NCI-H1930 (cell line): ENCODE results near the gene GLRX2.

Experiments
- DNase-seq, 2 experiments: peaks; one replicate each; lab custom pipeline; 2025; lab: John Stamatoyannopoulos, UW

The GLRX2 gene

DNA sequence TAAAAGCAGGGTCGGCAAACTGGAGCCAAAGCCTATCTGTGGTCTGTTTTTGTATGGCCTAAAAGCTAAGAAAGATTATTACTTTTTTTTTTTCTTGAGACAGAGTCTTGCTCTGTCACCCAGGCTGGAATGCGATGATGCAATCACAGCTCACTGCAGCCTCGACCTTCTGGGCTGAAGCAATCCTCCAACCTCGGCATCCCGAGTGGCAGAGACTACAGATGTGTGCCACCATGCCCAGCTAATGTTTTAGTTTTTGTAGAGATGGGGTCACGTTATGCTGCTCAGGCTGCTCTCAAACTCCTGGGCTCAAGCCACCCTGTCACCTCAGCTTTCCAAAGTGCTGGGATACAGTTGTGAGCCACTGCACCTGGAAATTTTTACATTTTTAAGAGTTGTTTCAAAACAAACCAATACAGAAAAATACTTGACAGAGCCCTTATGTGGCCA lies 6.5 kb upstream of the GLRX2 start:
- DNase-seq = no peak

DNA sequence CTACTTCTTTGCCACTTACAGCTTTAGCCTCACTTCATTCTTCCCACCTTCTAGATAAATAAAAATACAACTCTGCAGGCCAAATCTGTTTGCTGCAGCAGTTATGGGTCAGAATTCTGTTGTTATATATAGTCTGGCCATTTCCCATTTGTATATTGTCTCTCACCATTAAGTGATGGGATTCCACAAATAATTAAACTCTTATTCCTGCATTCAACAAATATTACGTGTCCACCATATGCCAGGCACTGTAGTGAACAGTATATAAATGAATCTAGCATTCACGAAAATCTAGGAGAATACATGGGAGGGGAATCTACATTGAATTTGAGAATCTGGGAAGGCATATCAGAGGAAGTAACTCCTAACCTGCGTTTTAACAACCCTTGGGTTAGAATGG lies 5.7 kb upstream of the GLRX2 start:
- no peak for DNase-seq

DNA sequence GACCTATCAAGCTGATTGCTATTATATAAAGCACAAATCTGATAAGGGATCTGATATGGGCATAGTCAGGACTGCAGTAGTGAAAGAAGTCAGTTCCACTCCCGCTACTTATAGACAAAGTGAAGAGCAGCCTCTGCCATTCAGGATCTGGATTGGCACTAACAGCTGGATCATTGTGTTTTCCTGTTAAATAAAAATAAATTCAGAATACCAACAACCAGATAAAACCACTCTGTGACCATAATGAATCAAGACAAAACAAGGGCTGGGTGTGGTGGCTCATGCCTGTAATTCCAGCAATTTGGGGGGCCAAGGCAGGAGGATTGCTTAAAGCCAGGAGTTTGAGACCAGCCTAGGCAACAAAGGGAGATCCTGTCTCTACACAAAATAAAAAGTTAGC lies 5.0 kb upstream of the GLRX2 start:
- DNase-seq = no peak

DNA sequence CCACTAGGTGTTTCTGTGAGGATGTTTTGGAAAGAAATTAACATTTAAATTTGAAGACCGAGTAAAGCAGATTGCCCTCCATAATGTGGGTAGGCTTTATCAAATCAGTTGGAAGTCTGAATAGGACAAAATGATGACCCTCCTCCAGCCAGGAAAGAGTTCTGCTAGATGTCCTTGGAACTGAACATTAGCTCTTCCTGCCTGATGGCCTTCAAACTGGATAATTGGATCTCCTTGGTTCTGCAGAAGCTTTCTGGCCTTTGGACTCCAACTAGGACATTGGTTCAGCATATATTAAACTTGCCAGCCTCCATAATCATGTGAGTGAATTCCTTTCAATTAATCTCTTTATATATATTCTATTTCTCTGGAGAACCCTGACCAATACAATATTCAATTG lies 4.4 kb upstream of the GLRX2 start:
- DNase-seq = no peak

DNA sequence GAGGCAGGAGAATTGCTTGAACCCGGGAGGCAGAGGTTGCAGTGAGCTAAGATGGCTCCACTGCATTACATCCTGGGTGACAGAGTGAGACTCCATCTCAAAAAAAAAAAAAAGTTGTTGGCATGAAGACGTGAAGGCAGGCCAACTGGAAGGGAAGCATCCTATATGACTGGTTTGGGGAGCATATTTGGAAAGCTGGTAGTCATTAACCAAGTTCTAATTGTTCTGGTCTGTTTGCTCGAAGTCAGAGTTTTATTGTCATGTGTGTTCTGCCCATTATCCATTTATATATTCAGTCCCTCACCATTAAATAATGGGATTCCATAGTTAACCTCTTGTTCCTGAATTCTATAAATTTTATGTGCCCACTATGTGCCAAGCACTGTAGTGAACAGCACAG lies 3.3 kb upstream of the GLRX2 start:
- DNase-seq = no peak

DNA sequence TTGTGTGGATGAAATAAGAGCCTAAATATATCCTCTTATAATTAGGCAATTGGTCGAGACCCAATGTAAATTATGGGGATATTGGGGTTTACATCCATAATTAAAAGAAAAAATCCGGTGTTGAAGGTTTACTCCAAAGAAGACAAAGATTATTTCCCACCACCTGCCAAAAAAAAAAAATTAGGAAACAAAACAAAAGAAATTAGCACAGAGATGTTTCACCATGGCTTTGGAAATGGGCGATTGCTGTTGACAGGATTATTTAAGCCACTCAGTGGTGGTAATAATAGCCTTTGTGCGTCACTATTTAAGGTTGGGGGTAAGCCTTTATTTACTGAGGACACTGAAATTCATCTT lies 585 bp upstream of the GLRX2 start:
- no peak for DNase-seq

DNA sequence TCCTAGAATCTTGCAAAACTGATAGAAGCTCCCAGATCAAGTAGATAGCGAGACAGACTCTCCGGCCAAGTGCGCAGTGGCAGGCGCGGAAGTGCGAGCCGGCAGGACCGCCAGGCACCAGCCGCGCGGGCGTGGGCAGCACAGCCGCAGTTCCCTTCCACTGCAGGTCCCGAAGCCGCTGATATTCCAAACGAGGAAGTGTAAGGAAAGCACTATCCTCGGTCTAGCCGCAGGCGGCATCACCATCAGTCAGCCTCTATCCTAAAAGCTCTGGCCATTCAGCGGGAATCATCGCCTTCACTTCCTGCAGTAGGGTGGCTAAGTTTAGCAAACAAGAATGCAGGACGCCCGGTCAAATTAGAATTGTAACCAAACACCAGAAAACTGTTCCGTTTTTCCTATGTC lies 710 bp downstream of the GLRX2 start:
- DNase-seq = no peak

DNA sequence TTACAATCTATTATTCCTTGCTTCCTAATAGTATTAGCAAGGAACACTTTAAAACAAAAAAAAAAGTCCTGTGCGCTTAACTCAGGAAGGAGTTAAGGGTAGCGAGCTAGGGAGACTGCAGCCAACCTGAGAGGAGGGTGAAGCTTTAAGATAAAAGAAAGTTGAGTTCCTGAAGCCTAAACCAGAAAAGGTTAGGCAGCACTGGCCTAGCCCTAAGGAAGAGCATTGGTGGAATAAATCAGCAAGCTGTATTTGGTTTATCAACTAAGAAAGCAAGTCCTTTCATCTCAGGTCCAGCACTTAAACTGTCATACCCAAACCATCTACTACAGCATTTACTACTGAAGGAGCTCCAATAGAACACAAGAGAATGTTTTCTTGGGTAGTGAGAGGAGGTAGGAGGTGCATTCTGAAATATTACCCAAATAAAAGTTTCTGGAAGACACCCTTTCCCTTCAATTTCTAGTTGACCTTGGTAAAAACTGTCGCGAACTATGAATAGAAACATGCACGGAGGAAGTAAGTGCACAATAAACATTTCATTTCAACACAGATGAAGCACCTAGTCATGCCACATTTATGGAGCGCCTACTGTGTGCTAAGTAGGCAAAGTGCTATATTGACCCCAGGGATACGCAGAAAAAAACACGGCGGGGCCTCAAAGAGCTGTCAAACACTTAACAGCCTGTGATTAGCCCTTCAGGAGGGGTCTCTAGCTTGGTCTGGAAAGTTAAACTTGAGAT lies 1.3 kb downstream of the GLRX2 start:
- no peak for DNase-seq

DNA sequence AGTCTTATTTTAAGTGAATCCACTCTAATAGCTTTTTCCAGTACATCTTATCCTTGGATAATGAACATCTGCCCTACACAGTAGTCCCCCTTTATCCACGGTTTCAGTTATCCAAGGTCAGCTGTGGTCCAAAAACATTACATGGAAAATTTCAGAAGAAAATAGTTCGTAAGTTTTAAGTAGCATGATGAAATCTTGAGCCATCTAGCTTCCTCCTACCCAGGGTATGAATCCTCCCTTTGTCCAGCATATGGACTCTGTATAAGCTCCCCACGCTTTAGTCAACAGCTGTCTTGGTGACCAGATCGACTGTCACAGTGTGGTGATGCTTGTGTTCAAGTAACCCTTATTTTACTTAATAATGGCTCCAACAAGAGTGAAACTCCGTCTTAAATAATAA lies 2.6 kb downstream of the GLRX2 start:
- no peak for DNase-seq

DNA sequence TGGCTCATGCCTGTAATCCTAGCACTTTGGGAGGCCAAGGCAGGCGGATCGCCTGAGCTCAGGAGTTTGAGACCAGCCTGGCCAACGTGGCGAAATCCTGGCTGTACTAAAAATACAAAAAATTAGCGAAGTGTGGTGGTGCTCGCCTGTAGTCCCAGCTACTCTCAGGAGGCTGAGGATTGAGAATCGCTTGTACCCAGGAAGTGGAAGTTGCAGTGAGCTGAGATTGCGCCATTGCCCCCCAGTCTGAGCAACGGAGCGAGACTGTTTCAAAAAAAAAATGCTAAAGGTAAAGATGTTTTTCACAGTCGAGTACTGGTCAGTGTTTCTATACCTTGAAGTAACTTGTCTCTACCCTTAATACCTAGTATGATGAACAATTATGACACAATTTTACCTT lies 11.1 kb downstream of the GLRX2 start:
- DNase-seq = no peak

DNA sequence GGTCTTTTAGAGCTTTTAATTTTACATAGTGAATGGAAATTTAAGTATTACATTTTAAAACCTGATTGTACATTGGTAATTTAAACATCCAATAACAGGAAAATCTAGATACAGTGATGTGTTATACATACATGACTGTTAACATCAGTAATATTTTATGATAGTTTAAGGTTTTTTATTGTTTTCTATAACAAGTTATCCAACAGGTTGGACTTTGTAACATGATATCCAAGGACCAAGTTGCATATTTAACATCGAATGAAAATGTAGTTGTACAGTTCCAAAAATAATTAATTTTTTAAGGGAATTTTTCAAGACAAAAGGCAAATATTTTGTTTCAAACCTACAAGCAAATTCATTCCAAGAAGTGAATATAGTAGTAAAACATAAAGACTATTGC lies 14.3 kb downstream of the GLRX2 start:
- no peak for DNase-seq

DNA sequence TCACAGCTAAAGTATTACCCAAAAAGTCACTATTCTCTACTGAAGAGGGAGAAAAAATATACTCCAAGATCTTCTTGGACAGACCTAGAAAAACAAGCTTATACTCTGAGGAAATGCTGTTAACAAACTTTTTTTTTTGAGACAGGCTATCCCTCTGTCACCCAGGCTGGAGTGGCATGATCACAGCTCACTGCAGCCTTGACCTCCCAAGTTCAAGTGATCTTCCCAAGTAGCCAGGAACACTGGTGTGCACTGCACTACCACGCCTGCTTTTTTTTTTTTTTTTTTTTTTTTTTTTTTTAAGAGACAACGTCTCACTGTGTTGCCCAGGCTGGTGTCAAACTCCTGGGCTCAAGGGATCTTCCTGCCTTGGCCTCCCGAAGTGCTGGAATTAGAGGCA lies 17.3 kb downstream of the GLRX2 start:
- DNase-seq = no peak

DNA sequence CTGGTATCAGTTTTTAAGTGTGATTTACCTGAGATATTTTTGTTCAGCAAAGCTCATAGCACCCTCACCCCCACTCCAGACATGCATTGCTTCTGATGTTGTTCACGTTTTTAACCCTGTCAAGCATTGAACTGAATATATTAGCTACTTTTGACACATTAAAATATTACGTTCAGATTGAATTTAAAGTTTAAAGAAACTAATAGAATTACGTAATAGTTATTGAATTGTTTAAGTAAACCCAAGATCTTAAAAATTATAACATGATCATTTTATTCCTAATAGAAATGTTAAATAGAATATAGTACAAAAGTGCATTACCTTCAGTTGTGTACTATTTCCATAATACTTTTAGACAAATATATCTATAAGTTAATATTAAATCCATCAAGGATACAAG lies 18.9 kb downstream of the GLRX2 start:
- no peak for DNase-seq

DNA sequence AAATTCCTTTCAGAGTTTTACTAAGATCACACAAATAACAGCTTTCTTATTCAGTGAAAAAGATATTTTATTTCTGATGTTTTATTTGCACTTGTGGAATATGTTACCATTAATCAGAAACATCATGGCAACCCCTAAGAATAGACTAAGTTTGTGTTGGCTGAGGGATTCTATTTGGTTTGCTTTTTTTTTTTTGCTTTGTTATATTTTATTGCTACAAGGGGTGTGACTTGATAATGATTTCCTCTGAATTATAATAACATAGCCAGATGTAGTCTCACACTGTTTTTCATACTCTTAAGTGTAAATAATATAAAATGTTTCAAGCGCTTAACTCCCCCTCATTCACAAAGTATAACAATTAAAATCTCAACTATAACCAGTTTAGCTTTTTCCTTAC lies 20.0 kb downstream of the GLRX2 start:
- DNase-seq = no peak

DNA sequence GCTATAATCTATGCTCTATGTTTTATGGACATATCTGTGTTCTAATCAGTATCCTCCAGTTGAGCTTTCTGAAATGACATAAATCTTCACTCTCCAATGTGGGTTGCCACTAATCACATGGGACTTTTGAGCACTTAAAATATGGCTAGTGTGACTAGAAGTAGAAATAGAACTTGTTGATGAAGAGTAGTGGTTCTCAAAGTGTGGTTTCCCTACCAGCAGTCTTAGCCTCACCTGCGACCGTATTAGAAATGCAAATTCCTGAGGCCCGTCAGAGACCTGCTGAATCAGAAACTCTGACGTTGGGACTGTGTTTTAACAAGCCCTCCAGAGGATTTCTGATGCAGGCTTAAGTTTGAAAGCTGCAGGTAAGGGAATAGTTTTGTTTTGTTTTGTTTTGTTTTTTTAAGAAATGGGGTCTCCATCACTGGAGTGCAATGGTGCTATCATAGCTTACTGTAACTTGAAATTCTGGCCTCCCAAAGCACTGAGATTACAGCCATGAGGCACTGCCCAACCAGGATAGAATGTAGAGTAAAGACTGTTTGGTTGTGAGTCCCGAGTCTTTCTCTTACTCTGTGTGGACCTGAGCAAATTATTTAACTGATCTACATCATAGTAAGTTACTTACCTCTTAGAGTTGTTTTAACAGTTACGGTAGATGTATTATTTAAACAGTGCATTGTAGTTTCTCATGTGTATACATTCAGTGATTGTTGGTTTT lies 21.7 kb downstream of the GLRX2 start:
- DNase-seq = no peak

DNA sequence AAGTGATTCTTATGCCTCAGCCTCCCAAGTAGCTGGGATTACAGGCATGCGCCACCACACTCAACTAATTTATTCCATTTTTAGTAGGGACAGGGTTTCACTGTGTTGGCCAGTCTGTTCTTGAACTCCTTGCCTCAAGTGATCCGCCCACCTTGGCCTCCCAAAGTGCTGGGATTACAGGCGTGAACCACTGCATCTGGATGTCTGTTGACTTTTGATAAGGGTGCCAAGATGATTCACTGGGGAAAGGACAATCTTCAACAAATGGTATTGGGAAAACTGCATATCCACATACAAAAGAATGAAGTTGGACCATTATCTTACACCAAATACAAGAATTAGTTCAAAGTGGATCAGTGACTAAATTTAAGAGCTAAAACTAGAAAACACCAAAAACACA lies 26.0 kb downstream of the GLRX2 start:
- DNase-seq = no peak

DNA sequence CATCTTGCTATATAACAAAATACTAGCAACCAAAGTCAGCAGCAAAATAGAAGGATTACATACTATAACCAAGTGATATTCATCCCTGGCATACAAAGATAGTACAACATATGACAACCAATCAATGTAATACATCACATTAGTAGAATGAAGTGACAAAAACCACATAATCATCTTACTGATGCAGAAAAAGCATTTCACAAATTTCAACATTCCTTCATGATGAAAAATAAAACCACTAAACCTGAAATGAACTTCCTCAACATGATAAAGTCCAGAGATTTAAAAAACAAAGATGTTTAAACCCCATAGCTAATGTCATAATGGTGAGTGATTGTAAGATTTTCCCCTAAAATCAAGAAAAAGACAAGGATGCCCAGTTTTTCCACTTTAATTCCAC lies 27.2 kb downstream of the GLRX2 start:
- DNase-seq = no peak

DNA sequence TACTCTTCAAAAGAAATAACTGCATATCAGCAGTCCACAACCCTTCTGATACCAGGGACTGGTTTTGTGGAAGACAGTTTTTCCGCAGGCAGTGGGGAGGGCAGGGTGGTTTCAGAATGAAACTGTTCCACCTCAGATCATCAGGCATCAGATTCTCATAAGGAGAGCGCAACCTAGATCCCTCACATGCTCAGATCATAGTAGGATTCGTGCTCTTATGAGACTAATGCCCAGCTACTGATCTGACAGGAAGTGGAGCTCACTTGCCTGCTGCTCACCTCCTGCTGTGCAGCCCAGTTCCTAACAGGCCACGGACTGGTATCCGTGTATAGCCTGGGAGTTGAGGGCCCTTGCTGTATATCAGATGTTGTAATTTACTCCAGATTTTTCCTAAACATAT lies 34.3 kb downstream of the GLRX2 start:
- DNase-seq = no peak

DNA sequence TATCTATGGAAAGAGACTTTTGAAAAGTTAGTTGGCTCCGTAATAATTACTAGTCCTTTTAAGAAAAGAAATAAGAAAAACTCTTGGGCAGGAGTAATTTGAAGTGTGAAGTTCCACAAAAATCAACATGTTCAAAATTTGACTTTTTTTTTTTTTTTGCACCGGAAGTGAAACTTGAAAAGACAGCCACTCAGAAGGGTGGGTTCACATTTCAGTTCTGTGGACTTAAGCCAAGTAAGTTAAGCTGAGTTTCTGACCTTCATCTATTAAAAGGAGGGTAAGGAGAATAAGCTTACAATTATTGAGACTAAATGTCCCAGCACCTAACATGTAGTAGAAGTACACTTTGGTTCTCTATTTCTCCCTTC lies 34.8 kb downstream of the GLRX2 start:
- DNase-seq = no peak

DNA sequence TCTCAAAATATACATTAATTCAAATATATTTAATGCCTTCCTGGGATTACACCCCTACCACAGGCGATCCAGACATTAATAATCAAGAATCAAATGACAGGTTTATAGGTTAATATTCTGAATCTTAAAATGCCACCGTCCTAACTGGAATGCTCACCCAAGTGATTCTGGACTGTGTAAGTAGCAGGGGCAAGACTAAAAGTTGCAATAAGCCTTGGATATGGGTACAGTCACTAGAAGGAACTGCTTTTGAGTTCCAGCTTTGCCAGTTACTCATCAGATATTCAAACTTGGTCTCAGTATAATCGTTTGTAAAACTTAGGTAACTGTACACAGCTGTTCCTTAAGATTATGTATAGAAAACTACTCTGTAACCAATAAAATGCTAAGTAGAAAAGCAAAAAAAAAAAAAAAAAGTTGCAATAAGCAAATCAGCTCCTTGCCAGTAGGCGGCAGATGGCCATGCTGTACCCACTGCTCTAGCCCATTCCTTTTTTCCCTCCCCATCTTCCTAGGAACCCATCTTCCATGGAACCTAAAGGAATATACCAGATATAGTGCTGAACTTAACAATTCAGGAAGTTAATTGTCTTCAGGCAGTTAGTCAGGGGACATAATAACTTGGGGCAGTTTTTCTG lies 35.3 kb downstream of the GLRX2 start:
- DNase-seq = no peak

DNA sequence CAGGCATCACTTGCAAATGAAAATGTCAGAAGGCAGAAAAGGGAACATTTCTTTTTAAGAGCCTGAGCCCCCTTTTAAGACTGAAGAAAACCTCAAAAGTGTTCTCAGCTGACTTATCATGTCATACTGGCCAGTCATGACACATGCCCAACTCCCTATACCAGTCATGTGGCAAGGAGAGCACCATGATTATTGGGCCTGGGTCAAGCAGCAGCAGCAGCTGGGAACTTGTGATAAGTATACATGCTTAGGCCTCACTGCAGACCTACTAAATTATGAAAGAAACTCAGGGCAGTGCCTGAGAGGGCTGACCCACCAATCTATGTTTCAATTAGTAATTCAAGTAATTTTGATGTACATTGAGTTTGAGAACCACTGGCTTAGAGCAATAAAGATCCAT lies 37.2 kb downstream of the GLRX2 start:
- DNase-seq = no peak

DNA sequence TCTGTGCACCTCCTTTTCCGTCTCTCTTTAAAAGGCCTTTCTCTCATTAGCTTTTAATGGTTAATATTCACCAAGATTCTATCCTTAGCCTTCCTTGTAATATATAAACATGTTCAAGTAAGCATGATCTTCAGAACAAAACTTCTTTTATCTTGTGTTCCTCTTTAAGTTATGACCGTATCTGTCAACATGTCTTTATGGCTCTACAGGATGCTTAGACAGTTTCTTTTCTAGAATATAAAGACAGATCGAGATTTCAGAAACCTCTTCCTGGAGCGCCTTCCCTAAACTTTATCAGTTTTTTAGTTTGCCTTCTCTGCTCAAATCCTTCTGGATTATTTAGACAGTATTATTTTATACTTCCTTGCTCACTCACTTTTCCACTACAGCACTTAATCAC lies 38.6 kb downstream of the GLRX2 start:
- DNase-seq = no peak

DNA sequence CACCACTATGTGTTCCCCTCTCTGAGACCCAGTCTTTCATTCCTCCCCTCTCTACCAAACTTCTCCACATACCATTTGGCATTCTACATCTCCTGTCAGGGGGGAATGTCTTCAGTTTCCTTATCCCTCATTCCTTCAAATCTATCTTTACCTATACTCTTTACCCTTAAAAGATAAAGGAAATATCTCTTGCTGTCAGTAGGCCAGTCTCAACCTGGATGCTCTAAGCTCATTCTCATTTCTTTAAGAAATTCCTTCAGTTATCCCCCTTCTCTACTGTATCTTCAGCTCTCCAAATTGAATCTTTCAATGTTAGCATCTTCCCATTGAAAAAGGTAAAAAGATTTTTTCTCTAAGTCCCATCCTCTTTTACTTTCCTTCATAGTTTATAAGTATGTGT lies 39.3 kb downstream of the GLRX2 start:
- DNase-seq = no peak
